Stimulated activated effector memory CD8-positive, alpha-beta T cell treated with anti-CD3 and anti-CD28 coated beads, Interleukin-12 subunit alpha, Interleukin-12 subunit beta, amount 100 ng/mL, for 72 hours (primary cell): ENCODE measurements around the gene VPS8.
"Not testable (repeated sequence)": the region's sequence is repeated elsewhere in the genome, so short reads cannot be mapped to it uniquely, and the experiment has no call there.

Experiments used
- ATAC-seq: fragments of 150-1000 bp; cut with Tn5 transposase; 2 replicates; pipeline ENCODE4 v1.10.0; 2021
- DNase-seq, 2 donors: peaks; one replicate each; pipeline ENCODE4 v3.0.0; 2021 to 2022; ENCODE audit warnings: low spot score in 2 of 2
- H3K27ac Mint-ChIP-seq: one replicate; pipeline ENCODE4 v1.8.0; 2022; ENCODE audit warnings: mild to moderate bottlenecking, mixed read lengths
- H3K36me3 Mint-ChIP-seq: one replicate; pipeline ENCODE4 v1.8.0; 2022; ENCODE audit warnings: mild to moderate bottlenecking, mixed read lengths
- H3K4me1 Mint-ChIP-seq: one replicate; pipeline ENCODE4 v1.8.0; 2022; ENCODE audit warnings: mixed read lengths
- H3K4me3 Mint-ChIP-seq: one replicate; pipeline ENCODE4 v1.8.0; 2022; ENCODE audit warnings: mild to moderate bottlenecking, mixed read lengths
- H3K9me3 Mint-ChIP-seq: one replicate; pipeline ENCODE4 v1.8.0; 2022; ENCODE audit warnings: mixed read lengths

Gene VPS8

DNA sequence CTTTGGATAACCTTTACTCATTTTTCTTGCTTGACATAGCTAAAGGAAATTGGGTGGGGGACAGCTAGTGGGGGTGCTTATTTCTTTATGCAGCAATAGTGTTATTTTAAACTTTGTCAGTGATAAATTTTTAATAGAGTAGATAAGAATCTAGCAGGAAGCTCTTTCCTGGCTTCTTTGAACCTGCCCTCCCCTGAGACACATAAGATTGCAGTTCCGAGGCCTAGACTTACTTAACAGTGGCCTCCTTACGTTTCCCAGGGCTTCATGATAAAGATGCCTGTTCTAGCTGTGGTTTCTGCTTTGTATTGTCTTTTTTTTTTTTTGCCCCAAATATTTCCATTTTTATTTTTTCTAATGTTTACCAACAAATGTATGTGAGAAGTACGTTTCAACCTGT lies 170.1 kb downstream of the VPS8 start:
- Mint-ChIP-seq H3K9me3 (no peaks in the 10 kb centered on the region), H3K27ac (no peak overlapping the region), H3K36me3 (peaks cover 55% of the 10 kb centered on the region), H3K4me3 (no peak overlapping the region), H3K4me1 (peaks cover 10% of the 10 kb centered on the region)
- DNase-seq (no peak), ATAC-seq (no peak)

DNA sequence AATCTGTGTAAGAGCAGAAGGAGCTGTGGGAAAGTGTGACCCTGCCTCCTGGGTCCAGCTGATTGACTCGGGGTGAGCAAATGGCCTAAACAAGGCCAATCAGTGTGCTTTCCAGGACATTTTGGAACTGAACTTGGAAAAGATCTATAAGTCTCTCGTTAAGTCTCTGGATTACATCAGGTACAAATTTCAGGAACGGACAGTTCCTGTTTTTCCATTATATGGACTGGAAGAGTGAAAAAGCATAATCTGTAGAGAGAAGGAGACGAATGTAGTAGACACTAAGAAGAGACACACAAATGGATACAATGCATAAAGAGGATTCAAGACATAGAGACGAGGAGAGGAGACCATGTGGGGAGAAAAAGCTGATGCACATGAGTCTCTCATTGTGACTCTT lies 173.6 kb downstream of the VPS8 start:
- Mint-ChIP-seq H3K27ac (no peak overlapping the region), H3K4me3 (no peak overlapping the region), H3K4me1 (no peaks in the 10 kb centered on the region), H3K36me3 (peaks cover 56% of the 10 kb centered on the region), H3K9me3 (no peaks in the 10 kb centered on the region)
- ATAC-seq: no peak
- DNase-seq: no peak

DNA sequence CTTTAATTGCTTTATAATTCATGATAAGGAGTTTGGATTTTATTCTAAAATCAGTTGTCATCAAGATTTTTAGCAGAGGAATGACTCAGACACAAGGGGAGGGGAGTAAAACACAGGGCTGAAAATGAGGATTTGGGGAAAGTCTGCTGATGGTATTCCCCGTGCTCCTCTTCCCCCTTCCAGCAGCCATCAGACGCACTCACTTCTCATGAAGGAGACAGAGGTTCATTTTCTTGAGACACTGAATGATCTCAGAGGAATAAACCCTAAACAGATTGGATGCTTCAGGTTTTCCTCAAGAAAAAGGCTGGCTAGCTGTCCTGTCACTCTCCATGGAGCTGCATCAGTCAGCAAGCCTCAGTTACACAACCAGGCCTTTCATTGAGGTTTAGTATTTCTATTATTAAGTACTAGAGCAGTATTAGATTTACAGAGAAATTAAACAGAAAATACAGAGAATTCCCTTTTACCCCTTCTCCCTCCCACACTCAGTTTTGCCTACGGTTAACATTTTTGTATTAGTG lies 174.5 kb downstream of the VPS8 start:
- H3K9me3 Mint-ChIP-seq: no peaks in the 10 kb centered on the region
- no peak for ATAC-seq
- no peak overlapping the region for H3K4me3 Mint-ChIP-seq
- H3K4me1 Mint-ChIP-seq: no peaks in the 10 kb centered on the region
- H3K27ac Mint-ChIP-seq: no peak overlapping the region
- no peak for DNase-seq
- H3K36me3 Mint-ChIP-seq: peaks cover 51% of the 10 kb centered on the region

DNA sequence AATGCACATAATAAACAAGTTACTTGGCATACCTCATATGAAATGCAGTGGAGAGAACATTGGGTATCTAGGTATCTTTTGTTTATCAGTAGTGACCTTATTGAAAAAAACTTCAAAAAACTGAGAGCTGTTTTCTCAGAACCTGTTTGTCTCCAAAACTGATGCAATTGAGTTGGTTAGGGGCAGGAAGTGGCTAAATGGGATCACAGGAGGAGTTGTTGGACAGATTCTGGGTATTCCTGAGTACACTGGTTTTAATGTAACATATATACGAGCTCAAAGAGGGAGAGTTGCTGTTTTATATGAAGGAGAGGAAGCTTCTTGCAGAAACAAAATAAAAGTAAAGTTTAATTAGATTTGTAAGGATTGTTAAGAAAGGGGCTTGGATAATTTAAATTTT lies 181.4 kb downstream of the VPS8 start:
- Mint-ChIP-seq H3K27ac (no peak overlapping the region), H3K4me1 (no peaks in the 10 kb centered on the region), H3K9me3 (no peaks in the 10 kb centered on the region), H3K36me3 (peaks cover 23% of the 10 kb centered on the region), H3K4me3 (no peak overlapping the region)
- DNase-seq (no peak), ATAC-seq (no peak)

DNA sequence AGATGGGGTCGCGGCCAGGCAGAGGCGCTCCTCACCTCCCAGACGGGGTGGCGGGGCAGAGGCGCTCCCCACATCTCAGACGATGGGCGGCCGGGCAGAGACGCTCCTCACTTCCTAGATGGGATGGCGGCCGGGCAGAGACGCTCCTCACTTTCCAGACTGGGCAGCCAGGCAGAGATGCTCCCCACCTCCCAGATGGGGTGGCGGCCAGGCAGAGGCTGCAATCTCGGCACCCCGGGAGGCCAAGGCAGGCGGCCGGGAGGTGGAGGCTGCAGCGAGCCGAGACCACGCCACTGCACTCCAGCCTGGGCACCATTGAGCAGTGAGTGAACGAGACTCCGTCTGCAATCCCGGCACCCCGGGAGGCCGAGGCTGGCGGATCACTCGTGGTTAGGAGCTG lies 191.9 kb downstream of the VPS8 start:
- H3K4me3 Mint-ChIP-seq, ATAC-seq, DNase-seq, H3K4me1 Mint-ChIP-seq, H3K27ac Mint-ChIP-seq, H3K9me3 Mint-ChIP-seq: not testable (repeated sequence)
- peaks cover 54% of the 10 kb centered on the region for H3K36me3 Mint-ChIP-seq

DNA sequence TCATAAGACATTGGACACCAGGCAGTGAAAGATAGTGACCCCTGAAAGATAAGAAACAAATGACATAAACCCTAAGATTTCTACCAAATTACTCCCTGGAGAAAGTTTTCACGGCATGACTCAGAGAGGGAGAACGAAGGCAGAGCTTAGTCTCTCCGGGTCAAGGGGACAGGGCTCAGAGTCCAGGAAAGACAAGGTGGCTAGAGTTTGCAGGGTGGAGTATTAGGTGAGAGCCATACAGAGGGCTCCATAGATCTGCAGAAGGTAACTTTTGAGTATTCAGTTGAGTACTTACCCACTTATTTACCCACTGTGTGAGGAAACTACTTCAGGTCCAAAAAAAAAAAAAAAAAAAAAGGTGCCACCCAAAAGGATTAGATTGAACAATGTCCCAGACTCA lies 197.7 kb downstream of the VPS8 start:
- DNase-seq: no peak
- no peak overlapping the region for H3K4me3 Mint-ChIP-seq
- H3K36me3 Mint-ChIP-seq: peaks cover 9% of the 10 kb centered on the region
- ATAC-seq: no peak
- H3K9me3 Mint-ChIP-seq: peaks cover 13% of the 10 kb centered on the region
- H3K27ac Mint-ChIP-seq: no peak overlapping the region
- H3K4me1 Mint-ChIP-seq: no peaks in the 10 kb centered on the region

DNA sequence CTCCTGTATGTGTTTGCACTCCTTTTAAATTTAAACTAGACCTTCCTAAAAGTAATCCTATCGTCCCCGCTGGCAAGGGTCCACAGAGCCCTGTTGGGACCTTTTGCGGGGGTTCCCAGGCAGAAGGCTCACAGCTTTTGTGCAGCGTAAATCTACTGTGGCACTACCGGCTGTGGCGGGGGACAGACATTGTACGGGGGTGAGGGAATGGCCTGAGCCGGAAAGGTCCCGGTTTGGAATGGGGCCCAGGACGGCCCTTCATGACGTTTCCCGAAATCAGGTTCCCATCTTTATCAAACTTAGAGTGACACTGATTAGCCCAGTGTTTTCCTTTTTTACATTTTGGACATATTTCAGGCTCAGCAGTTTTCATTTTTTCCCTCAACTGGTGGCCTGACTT lies 205.6 kb downstream of the VPS8 start:
- ATAC-seq, H3K4me1 Mint-ChIP-seq, H3K27ac Mint-ChIP-seq, H3K36me3 Mint-ChIP-seq, H3K4me3 Mint-ChIP-seq, H3K9me3 Mint-ChIP-seq, DNase-seq: not testable (repeated sequence)

DNA sequence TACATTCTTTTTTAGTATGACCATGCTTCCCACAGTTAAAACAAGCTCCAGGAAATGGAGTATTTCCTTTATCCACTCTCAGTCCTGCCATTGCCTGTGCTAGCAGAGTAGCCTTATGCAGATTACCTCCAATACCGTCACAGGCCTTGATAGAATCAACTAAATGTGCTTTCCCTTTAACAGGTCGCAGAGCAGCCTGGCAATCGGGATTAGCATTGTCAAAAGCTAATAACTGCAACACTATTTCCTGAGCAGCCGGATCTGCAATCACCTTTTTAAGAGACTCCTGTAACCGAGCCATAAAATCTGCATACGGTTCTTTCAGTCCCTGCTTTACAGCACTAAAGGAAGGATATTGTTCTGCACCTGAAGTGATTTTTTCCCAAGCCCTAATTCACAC lies 206.0 kb downstream of the VPS8 start:
- not testable (repeated sequence) for H3K4me1 Mint-ChIP-seq, H3K36me3 Mint-ChIP-seq, H3K9me3 Mint-ChIP-seq, DNase-seq, H3K27ac Mint-ChIP-seq, H3K4me3 Mint-ChIP-seq, ATAC-seq

DNA sequence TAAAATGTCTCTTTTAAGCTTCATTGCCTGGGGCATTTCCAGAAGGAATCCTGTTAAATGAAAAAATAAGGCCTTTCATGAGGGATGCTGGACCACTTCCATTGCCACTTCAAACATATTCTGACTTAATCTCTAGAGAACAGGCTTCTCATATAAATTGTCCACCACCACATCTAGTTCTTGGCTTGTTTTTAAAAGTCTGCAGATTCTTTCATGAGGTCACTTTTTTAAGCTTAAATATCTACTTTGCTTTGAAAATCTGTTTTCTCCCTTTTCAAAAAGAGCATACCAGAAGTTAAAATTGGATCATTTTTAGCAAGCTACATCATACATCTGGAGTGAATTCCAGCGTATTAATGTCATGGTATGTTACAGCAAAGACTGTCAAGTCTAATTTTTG lies 209.3 kb downstream of the VPS8 start:
- peaks cover 16% of the 10 kb centered on the region for H3K36me3 Mint-ChIP-seq
- no peak overlapping the region for H3K4me3 Mint-ChIP-seq
- H3K9me3 Mint-ChIP-seq: no peaks in the 10 kb centered on the region
- DNase-seq: no peak
- H3K27ac Mint-ChIP-seq: no peak overlapping the region
- no peaks in the 10 kb centered on the region for H3K4me1 Mint-ChIP-seq
- ATAC-seq: no peak

DNA sequence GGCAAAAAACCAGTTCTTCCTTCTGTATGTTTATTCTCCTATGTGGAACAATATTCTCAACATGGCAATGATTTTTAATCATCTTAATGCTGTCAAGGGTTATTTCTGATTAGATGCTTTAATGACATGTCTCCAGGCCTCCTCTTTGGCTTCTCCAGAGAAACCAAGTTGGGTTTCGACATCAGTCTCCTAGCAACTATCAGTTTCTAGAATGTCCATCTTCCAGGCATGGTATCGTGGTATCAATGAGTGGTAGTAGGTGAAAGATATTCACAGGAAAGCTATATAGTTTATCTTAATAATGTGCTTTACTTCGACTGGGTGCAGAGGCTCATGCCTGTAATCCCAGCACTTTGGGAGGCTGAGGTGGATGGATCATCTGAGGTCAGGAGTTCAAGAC lies 212.4 kb downstream of the VPS8 start:
- H3K4me3 Mint-ChIP-seq: no peak overlapping the region
- H3K36me3 Mint-ChIP-seq: peaks cover 20% of the 10 kb centered on the region
- no peaks in the 10 kb centered on the region for H3K9me3 Mint-ChIP-seq
- DNase-seq (no peak), ATAC-seq (no peak)
- H3K4me1 Mint-ChIP-seq: no peaks in the 10 kb centered on the region
- no peak overlapping the region for H3K27ac Mint-ChIP-seq

DNA sequence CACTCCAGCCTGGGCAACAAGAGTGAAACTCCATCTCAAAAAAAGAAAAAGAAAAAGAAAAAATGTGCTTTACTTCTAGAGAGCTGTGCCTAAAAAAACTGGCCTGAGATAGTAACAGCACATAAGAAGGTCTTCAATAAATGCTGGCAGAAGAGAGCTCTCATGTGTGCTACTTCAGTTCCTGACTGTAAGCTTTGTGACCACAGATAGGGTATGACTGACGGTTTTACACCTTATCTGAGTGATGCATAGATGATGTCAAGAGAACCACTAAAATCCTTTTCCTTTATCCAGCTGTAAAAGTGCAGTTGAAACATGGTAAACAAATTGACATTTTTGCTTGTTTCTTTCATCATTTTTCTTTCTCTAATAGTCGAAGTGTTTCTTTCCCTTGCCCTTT lies 213.0 kb downstream of the VPS8 start:
- peaks cover 20% of the 10 kb centered on the region for H3K36me3 Mint-ChIP-seq
- no peaks in the 10 kb centered on the region for H3K9me3 Mint-ChIP-seq
- no peak overlapping the region for H3K4me3 Mint-ChIP-seq
- H3K27ac Mint-ChIP-seq: no peak overlapping the region
- no peak for DNase-seq
- H3K4me1 Mint-ChIP-seq: no peaks in the 10 kb centered on the region
- no peak for ATAC-seq

DNA sequence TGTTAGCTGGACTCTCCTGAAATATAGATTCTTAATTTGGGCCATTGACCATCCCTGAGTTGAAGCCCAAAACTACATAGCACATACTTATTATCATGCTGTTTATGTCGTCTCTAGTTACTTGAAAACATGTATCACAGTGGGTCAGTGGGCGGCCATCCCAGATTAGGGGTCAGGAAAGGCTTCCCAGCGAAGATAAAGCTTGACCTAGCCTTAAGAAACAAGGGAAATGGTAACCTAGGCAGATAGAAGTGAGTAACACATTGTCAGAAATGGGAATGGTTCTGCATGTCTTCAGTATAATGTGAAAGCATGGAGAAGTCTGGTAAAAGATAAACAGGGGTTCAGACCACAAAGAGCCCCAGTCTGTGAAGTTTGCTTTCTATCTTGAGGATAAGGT lies 216.2 kb downstream of the VPS8 start:
- Mint-ChIP-seq H3K27ac (no peak overlapping the region), H3K9me3 (no peaks in the 10 kb centered on the region), H3K4me1 (no peaks in the 10 kb centered on the region), H3K4me3 (no peak overlapping the region), H3K36me3 (peaks cover 25% of the 10 kb centered on the region)
- no peak for ATAC-seq
- DNase-seq: no peak

DNA sequence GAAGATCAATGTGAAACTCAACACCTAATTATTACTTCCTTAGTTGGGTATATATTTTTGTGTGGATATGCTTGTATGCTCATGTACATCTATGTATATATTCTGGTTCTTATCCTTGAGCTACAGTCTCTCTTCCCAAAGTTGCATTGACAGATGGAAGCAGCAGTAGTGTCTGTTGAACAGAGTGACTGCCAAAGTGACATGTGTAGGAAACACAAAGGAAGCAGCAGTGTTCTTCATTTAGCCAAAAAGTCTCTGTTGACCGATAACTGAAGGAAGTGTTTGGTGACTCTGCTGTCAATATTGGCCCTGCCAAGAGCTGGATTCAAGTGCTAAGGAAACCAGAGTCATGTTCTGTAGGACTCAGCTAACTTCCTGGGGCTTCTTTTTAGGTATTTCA lies 217.1 kb downstream of the VPS8 start:
- Mint-ChIP-seq H3K4me3 (no peak overlapping the region), H3K27ac (no peak overlapping the region), H3K4me1 (no peaks in the 10 kb centered on the region), H3K36me3 (peaks cover 25% of the 10 kb centered on the region), H3K9me3 (no peaks in the 10 kb centered on the region)
- DNase-seq: no peak
- no peak for ATAC-seq

DNA sequence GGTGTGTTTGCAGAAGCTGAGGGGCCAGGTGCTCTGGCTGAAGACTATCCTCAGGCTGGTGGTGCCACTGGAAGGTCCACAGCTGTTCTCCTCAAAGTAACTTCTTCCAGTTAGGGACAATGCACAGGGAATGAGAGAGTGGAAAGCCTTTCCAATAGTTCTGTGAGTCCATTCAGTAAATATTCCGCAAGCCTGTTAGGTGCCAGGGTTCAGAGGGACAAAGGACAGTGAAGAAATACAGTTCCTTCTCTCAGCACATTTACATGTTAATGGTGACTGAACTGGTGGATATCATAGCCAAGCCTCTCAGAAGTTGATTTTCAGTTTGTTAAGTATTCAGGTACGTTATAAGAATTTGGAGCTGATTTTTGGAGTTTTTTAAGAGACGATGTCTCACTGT lies 218.4 kb downstream of the VPS8 start:
- no peak for DNase-seq
- H3K4me3 Mint-ChIP-seq: no peak overlapping the region
- ATAC-seq: no peak
- no peaks in the 10 kb centered on the region for H3K4me1 Mint-ChIP-seq
- no peak overlapping the region for H3K27ac Mint-ChIP-seq
- H3K36me3 Mint-ChIP-seq: peaks cover 19% of the 10 kb centered on the region
- H3K9me3 Mint-ChIP-seq: no peaks in the 10 kb centered on the region

DNA sequence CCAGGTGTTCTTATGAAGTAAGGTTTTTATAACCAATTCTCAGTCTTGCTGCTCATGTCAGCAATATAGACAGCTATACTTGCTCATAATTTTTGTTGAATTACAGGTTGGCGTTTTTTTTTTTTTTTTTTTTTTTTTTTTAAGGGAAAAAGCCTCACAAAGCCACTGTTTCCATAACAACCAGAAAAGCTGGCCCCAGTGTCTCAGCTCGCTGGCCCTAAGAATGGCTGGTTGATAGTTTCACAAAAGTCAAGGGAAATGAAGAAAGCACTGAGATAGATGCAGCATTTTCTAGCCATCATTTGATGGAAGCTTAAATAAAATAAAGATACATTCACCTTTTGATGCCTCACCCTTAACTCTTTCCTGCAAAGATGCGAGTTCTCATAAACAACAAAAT lies 219.0 kb downstream of the VPS8 start:
- H3K36me3 Mint-ChIP-seq: peaks cover 19% of the 10 kb centered on the region
- no peaks in the 10 kb centered on the region for H3K4me1 Mint-ChIP-seq
- no peak overlapping the region for H3K4me3 Mint-ChIP-seq
- DNase-seq (no peak), ATAC-seq (no peak)
- no peaks in the 10 kb centered on the region for H3K9me3 Mint-ChIP-seq
- H3K27ac Mint-ChIP-seq: no peak overlapping the region

DNA sequence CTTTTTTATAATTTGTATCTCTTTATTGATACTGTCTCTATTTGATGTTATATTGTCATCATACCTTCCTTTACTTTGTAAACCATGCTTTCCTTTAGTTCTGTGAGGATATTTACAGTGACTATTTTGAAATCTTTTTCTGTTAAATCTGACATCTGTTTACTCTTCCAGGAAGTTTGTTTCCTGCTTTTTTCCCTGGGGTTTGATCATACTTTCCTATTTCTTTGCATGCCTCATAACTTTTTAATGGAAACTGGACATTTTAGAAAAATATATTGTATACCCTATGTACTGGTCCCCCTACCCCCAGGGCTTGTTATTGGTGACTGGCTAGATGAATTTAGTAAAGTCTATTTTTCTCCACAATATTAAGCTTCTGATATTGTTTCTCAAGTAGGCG lies 225.8 kb downstream of the VPS8 start:
- peaks cover 7% of the 10 kb centered on the region for H3K36me3 Mint-ChIP-seq
- H3K9me3 Mint-ChIP-seq: peaks cover 7% of the 10 kb centered on the region

DNA sequence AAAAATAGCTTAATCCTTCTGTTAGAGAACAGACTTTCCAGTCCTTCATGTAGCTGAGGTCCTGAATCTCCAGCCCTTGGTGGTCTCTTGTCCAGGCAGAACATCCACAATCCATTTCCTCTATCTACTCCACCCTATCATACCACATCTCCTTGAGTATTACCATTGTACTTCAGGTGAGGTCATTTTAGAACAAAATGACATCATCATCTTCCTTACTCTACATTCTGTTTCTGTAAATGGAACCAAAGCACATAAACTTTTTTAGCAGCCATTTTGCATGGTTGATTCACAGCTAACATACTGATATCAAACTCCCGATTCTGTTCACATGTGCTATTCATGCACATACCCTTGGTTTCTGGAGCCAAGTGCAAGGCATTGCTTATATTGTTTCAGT lies 228.5 kb downstream of the VPS8 start:
- Mint-ChIP-seq H3K4me1 (no peaks in the 10 kb centered on the region), H3K4me3 (no peak overlapping the region), H3K36me3 (no peaks in the 10 kb centered on the region), H3K27ac (no peak overlapping the region), H3K9me3 (peaks cover 7% of the 10 kb centered on the region)
- DNase-seq (no peak), ATAC-seq (no peak)

More for the DNA sequence above, 225.8 kb downstream of the VPS8 start:
- no peaks in the 10 kb centered on the region for H3K4me1 Mint-ChIP-seq
- no peak overlapping the region for H3K4me3 Mint-ChIP-seq
- DNase-seq: no peak
- no peak overlapping the region for H3K27ac Mint-ChIP-seq
- no peak for ATAC-seq
